Duodenal mucosa (tissue), 2 donors: ENCODE results near the gene CDK17.
"Not testable (repeated sequence)": the region's sequence is repeated elsewhere in the genome, so short reads cannot be mapped to it uniquely, and the experiment has no call there.

Source experiments
- H3K27ac ChIP-seq: one replicate; pipeline ENCODE4 v1.7.0; 2013; ENCODE audit warnings: low read depth, low read length
- H3K27me3 ChIP-seq, 2 donors: one replicate each; pipeline ENCODE4 v1.7.0; 2013; ENCODE audit warnings: low read length in 2 of 2, control low read depth in 1 of 2; ENCODE audit not compliant: insufficient read depth in 2 of 2, control insufficient read depth in 1 of 2
- H3K36me3 ChIP-seq, 2 donors: one replicate each; pipeline ENCODE4 v1.7.0; 2013; ENCODE audit warnings: low read length in 2 of 2, control low read depth in 1 of 2; ENCODE audit not compliant: insufficient read depth in 2 of 2, control insufficient read depth in 1 of 2
- H3K4me1 ChIP-seq, 2 donors: one replicate each; pipeline ENCODE4 v1.7.0; 2013; ENCODE audit warnings: low read length in 2 of 2, control low read depth in 1 of 2; ENCODE audit not compliant: insufficient read depth in 2 of 2, control insufficient read depth in 1 of 2
- H3K4me3 ChIP-seq, 2 donors: one replicate each; pipeline ENCODE4 v1.7.0; 2013; ENCODE audit warnings: low read length in 2 of 2, low read depth in 1 of 2
- H3K9ac ChIP-seq, 2 donors: one replicate each; pipeline ENCODE4 v1.7.0; 2013; ENCODE audit warnings: low read length in 2 of 2, low read depth in 1 of 2
- H3K9me3 ChIP-seq, 2 donors: one replicate each; pipeline ENCODE4 v1.7.0; 2013; ENCODE audit warnings: low read length in 2 of 2, control low read depth in 1 of 2; ENCODE audit not compliant: control insufficient read depth in 1 of 2

CDK17 gene

GRCh38 chr12:96327889-96328288, 72.3 kb downstream of the CDK17 start:
- Histone ChIP-seq H3K36me3 (peaks cover 0 to 11% of the 10 kb centered on the region in 2 donors), H3K9ac (no peak overlapping the region), H3K9me3 (no peaks in the 10 kb centered on the region), H3K4me3 (no peak overlapping the region), H3K27ac (no peak overlapping the region), H3K27me3 (no peaks in the 10 kb centered on the region), H3K4me1 (no peaks in the 10 kb centered on the region)

GRCh38 chr12:96327346-96327745, 72.9 kb downstream of the CDK17 start:
- Histone ChIP-seq H3K36me3 (peaks cover 0 to 10% of the 10 kb centered on the region in 2 donors), H3K9ac (no peak overlapping the region), H3K27ac (no peak overlapping the region), H3K9me3 (no peaks in the 10 kb centered on the region), H3K4me1 (no peaks in the 10 kb centered on the region), H3K4me3 (no peak overlapping the region), H3K27me3 (no peaks in the 10 kb centered on the region)

GRCh38 chr12:96326628-96327227, 73.5 kb downstream of the CDK17 start:
- no peaks in the 10 kb centered on the region for H3K27me3 ChIP-seq
- H3K4me3 ChIP-seq = no peak overlapping the region
- no peak overlapping the region for H3K27ac ChIP-seq
- H3K36me3 ChIP-seq = peaks cover 0 to 7% of the 10 kb centered on the region in 2 donors
- no peak overlapping the region for H3K9ac ChIP-seq
- H3K9me3 ChIP-seq = no peaks in the 10 kb centered on the region
- no peaks in the 10 kb centered on the region for H3K4me1 ChIP-seq

GRCh38 chr12:96323906-96324305, 76.3 kb downstream of the CDK17 start:
- Histone ChIP-seq H3K9me3 (no peaks in the 10 kb centered on the region), H3K4me3 (no peak overlapping the region), H3K4me1 (no peaks in the 10 kb centered on the region), H3K27me3 (no peaks in the 10 kb centered on the region), H3K27ac (no peak overlapping the region), H3K9ac (no peak overlapping the region), H3K36me3 (peaks cover 0 to 7% of the 10 kb centered on the region in 2 donors)

GRCh38 chr12:96322720-96323119, 77.5 kb downstream of the CDK17 start:
- Histone ChIP-seq H3K36me3 (peaks cover 0 to 7% of the 10 kb centered on the region in 2 donors), H3K9ac (no peak overlapping the region), H3K27me3 (no peaks in the 10 kb centered on the region), H3K27ac (no peak overlapping the region), H3K4me3 (no peak overlapping the region), H3K4me1 (no peaks in the 10 kb centered on the region), H3K9me3 (no peaks in the 10 kb centered on the region)

GRCh38 chr12:96321941-96322340, 78.3 kb downstream of the CDK17 start:
- no peak overlapping the region for H3K27ac ChIP-seq
- no peak overlapping the region for H3K4me3 ChIP-seq
- H3K4me1 ChIP-seq = no peaks in the 10 kb centered on the region
- H3K36me3 ChIP-seq = peaks cover 0 to 7% of the 10 kb centered on the region in 2 donors
- no peaks in the 10 kb centered on the region for H3K9me3 ChIP-seq
- no peak overlapping the region for H3K9ac ChIP-seq
- no peaks in the 10 kb centered on the region for H3K27me3 ChIP-seq

GRCh38 chr12:96317801-96318200, 82.4 kb downstream of the CDK17 start:
- H3K36me3 ChIP-seq, H3K4me1 ChIP-seq, H3K9me3 ChIP-seq, H3K27me3 ChIP-seq, H3K9ac ChIP-seq, H3K4me3 ChIP-seq, H3K27ac ChIP-seq: not testable (repeated sequence)

- not testable (repeated sequence) for H3K4me1 ChIP-seq, H3K9ac ChIP-seq, H3K27ac ChIP-seq, H3K36me3 ChIP-seq, H3K9me3 ChIP-seq, H3K27me3 ChIP-seq
- peak overlapping the region in 1 of 2 donors; percentile 45 for H3K4me3 ChIP-seq
Measured at GRCh38 chr12:96315741-96316481, 84.3 kb downstream of the CDK17 start.

- Histone ChIP-seq H3K27me3 (no peaks in the 10 kb centered on the region), H3K4me1 (no peaks in the 10 kb centered on the region), H3K9me3 (no peaks in the 10 kb centered on the region), H3K27ac (no peak overlapping the region), H3K9ac (no peak overlapping the region), H3K4me3 (no peak overlapping the region), H3K36me3 (no peaks in the 10 kb centered on the region)
Measured at GRCh38 chr12:96314723-96315122, 85.5 kb downstream of the CDK17 start.

- H3K9me3 ChIP-seq = no peaks in the 10 kb centered on the region
- H3K9ac ChIP-seq = no peak overlapping the region
- H3K4me1 ChIP-seq = no peaks in the 10 kb centered on the region
- no peak overlapping the region for H3K4me3 ChIP-seq
- H3K36me3 ChIP-seq = no peaks in the 10 kb centered on the region
- H3K27ac ChIP-seq = no peak overlapping the region
- H3K27me3 ChIP-seq = no peaks in the 10 kb centered on the region
Measured at GRCh38 chr12:96313606-96314005, 86.6 kb downstream of the CDK17 start.
